GM12878 (cell line): ENCODE results near the gene BBX. TPM values are rescaled to one million over a fixed set of nuclear protein-coding genes. Genes with fewer than 3 reads are reported as not detected.

Experiments used
- CBX3 ChIP-seq: fragments of 200-600 bp; sonication (generic); IDR thresholded peaks from 2 replicates; pipeline ENCODE4 v1.6.1; 2016; ENCODE audit warnings: low read depth, borderline replicate concordance
- CTCF ChIP-seq, 3 experiments: IDR thresholded peaks in 2 of 3; conservative IDR thresholded peaks in 1 of 3; 2 replicates each; pipeline ENCODE4 v1.5.1; 2011; ENCODE audit warnings: low read depth in 3 of 3, low read length in 3 of 3, mild to moderate bottlenecking in 3 of 3, control low read depth in 2 of 3, moderate library complexity in 2 of 3, inconsistent platforms in 1 of 3, mixed read lengths in 1 of 3; ENCODE audit not compliant: control insufficient read depth in 2 of 3, insufficient read depth in 1 of 3; ENCODE audit errors: extremely low read depth in 1 of 3
- EP300 ChIP-seq, 2 experiments: fragments of 150-350 bp in 1 of 2; IDR thresholded peaks; 2 replicates each; pipeline ENCODE4 v1.6.1; 2011 to 2012; ENCODE audit warnings: low read depth in 2 of 2, low read length in 2 of 2, borderline replicate concordance in 1 of 2, improper control_type of control experiment in 1 of 2, inconsistent platforms in 1 of 2; ENCODE audit not compliant: control insufficient read depth in 1 of 2
- HCFC1 ChIP-seq: fragments of 150-350 bp; IDR thresholded peaks from 2 replicates; pipeline ENCODE4 v1.6.1; 2014; ENCODE audit warnings: low read length
- IKZF1 ChIP-seq: fragments of 450-650 bp; conservative IDR thresholded peaks from 2 replicates; pipeline ENCODE4 v1.6.1; 2017; ENCODE audit warnings: antibody characterized with exemption, mild to moderate bottlenecking
- IKZF2 ChIP-seq, 2 experiments: fragments of 450-650 bp; IDR thresholded peaks; 2 replicates each; pipeline ENCODE4 v1.6.1; 2017; ENCODE audit warnings: mild to moderate bottlenecking in 2 of 2, moderate library complexity in 2 of 2
- IRF4 ChIP-seq: IDR thresholded peaks from 2 replicates; pipeline ENCODE4 v1.6.1; 2011; ENCODE audit warnings: low read depth, low read length
- JUNB ChIP-seq: IDR thresholded peaks from 2 replicates; pipeline ENCODE4 v1.6.1; 2016; ENCODE audit warnings: antibody characterized with exemption, mild to moderate bottlenecking
- KAT2A ChIP-seq: conservative IDR thresholded peaks from 2 replicates; pipeline ENCODE4 v1.6.1; 2011; ENCODE audit warnings: low read depth, low read length; ENCODE audit not compliant: control insufficient read depth
- MTA2 ChIP-seq: fragments of 450-650 bp; IDR thresholded peaks from 2 replicates; pipeline ENCODE4 v1.6.1; 2016; ENCODE audit warnings: low read depth, mild to moderate bottlenecking, moderate library complexity
- MYC ChIP-seq: IDR thresholded peaks from 2 replicates; pipeline ENCODE4 v1.6.1; 2011; ENCODE audit warnings: mild to moderate bottlenecking, low read length, moderate library complexity, inconsistent platforms; ENCODE audit not compliant: insufficient read depth, insufficient replicate concordance, insufficient read length, severe bottlenecking
- NR2C2 ChIP-seq: IDR thresholded peaks from 2 replicates; pipeline ENCODE4 v1.6.1; 2011; ENCODE audit warnings: borderline replicate concordance, low read depth; ENCODE audit not compliant: control insufficient read depth, insufficient read length
- NRF1 ChIP-seq: conservative IDR thresholded peaks from 2 replicates; pipeline ENCODE4 v1.6.1; 2011; ENCODE audit warnings: mild to moderate bottlenecking, low read depth, low read length, improper control_type of control experiment
- POLR2AphosphoS5 ChIP-seq: IDR thresholded peaks from 2 replicates; pipeline ENCODE4 v1.6.1; 2011; ENCODE audit warnings: mild to moderate bottlenecking, low read length, inconsistent platforms
- RBBP5 ChIP-seq: fragments of 200-600 bp; sonication (generic); conservative IDR thresholded peaks from 2 replicates; pipeline ENCODE4 v1.6.1; 2016
- RELB ChIP-seq: fragments of 450-650 bp; IDR thresholded peaks from 2 replicates; pipeline ENCODE4 v1.6.1; 2017; ENCODE audit warnings: low read depth, mild to moderate bottlenecking, moderate library complexity
- RFX5 ChIP-seq: IDR thresholded peaks from 2 replicates; pipeline ENCODE4 v1.6.1; 2011; ENCODE audit warnings: low read depth, low read length, improper control_type of control experiment
- STAT1 ChIP-seq: fragments of 450-650 bp; conservative IDR thresholded peaks from 2 replicates; pipeline ENCODE4 v1.6.1; 2014; ENCODE audit warnings: antibody characterized with exemption, mild to moderate bottlenecking
- TBL1XR1 ChIP-seq: IDR thresholded peaks from 2 replicates; pipeline ENCODE4 v1.6.1; 2012; ENCODE audit warnings: low read depth, low read length, improper control_type of control experiment
- ZBTB33 ChIP-seq: fragments of 450-650 bp; IDR thresholded peaks from 2 replicates; pipeline ENCODE4 v1.6.1; 2017; ENCODE audit warnings: mild to moderate bottlenecking
- ZNF622 ChIP-seq: fragments of 450-650 bp; IDR thresholded peaks from 2 replicates; pipeline ENCODE4 v1.6.1; 2017; ENCODE audit warnings: mild to moderate bottlenecking, inconsistent platforms
- polyA plus RNA-seq, 11 experiments: library from polyadenylated mRNA; depleted of rRNA in 4 of 11; unstranded in 6 of 11; stranded (reverse) in 5 of 11; fragments of >200 nt; fragmentation: Nextera tagmentation in 4 of 11; fragmentation: Illumina TruSeq in 1 of 11; extraction: Ambion mirVana in 4 of 11; extraction: Trizol in 1 of 11; gene quantifications; 1 replicate in 1 of 11; 2 replicates in 10 of 11; pipeline versions ENCODE4 v1.2.1 to v1.2.3, GENCODE V29; 2011 to 2016; ENCODE audit warnings: inconsistent platforms in 2 of 11, missing spikeins in 2 of 11, low read depth in 1 of 11
- total RNA-seq, 4 experiments: library from RNA; depleted of rRNA in 3 of 4; stranded (reverse); fragments of >200 nt in 3 of 4; fragmentation: Illumina TruSeq in 1 of 4; extraction: Trizol in 1 of 4; gene quantifications; 2 replicates each; pipeline versions ENCODE4 v1.2.1 to v1.2.3, GENCODE V29; 2013 to 2021
- TF ChIP-seq, protein P1 (sequence below): fragments of 450-650 bp; IDR thresholded peaks from 2 replicates; pipeline ENCODE4 v1.6.1; 2016; ENCODE audit warnings: mild to moderate bottlenecking

The BBX gene
- total and polyA plus RNA-seq, 10 of the 15 experiments (the other 5 are each of a cell fraction or from before 2014, with no cell fraction given) = 13.3 to 38.5 (median 32.0) TPM

GRCh38 chr3:107680698-107681097 is 157.9 kb downstream of the BBX start (continued):
- no peak for TF ChIP-seq NR2C2
- no peak for TF ChIP-seq RBBP5
- TF ChIP-seq IKZF2 (IDR thresholded peaks at IDR 0.05) = peak; percentile 38 to 47; a peak in 2 of 4 replicates
- TF ChIP-seq POLR2AphosphoS5 = no peak
- TF ChIP-seq IKZF1 = peak; percentile 16; the same call in 1 of the 2 replicates
- no peak for TF ChIP-seq RFX5
- TF ChIP-seq MTA2 = peak; percentile 55
- 0 out of 2 replicates have a peak, but pooled peaks have one; percentile 51 for TF ChIP-seq IRF4
- no peak for TF ChIP-seq NRF1
- TF ChIP-seq RELB = 0 out of 2 replicates have a peak, but pooled peaks have one; percentile 17
- TF ChIP-seq CTCF (IDR thresholded peaks at IDR 0.05 in 2 of 3, conservative IDR thresholded peaks at IDR 0.05 in 1 of 3; ENCODE audit: control insufficient read depth in 2 of 3, extremely low read depth in 1 of 3, insufficient read depth in 1 of 3, low read depth in 3 of 3, low read length in 3 of 3) = no peak
- 0 out of 4 replicates have a peak, but pooled peaks of 1 of the 2 experiments have one; percentile 21 for TF ChIP-seq EP300 (IDR thresholded peaks at IDR 0.05; ENCODE audit: borderline replicate concordance in 1 of 2, control insufficient read depth in 1 of 2, low read depth in 2 of 2, low read length in 2 of 2)
- TF ChIP-seq KAT2A = no peak
- TF ChIP-seq ZNF622 = no peak
- TF ChIP-seq MYC = no peak
- no peak for TF ChIP-seq STAT1
- TF ChIP-seq CBX3 = no peak
- peak; percentile 67 for TF ChIP-seq JUNB
- no peak for TF ChIP-seq HCFC1
- no peak for TF ChIP-seq ZBTB33
- TF ChIP-seq TBL1XR1 = no peak
- TF ChIP-seq, protein P1, sequence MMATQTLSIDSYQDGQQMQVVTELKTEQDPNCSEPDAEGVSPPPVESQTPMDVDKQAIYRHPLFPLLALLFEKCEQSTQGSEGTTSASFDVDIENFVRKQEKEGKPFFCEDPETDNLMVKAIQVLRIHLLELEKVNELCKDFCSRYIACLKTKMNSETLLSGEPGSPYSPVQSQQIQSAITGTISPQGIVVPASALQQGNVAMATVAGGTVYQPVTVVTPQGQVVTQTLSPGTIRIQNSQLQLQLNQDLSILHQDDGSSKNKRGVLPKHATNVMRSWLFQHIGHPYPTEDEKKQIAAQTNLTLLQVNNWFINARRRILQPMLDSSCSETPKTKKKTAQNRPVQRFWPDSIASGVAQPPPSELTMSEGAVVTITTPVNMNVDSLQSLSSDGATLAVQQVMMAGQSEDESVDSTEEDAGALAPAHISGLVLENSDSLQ = no peak
